Measurements from ENCODE around the gene ZBTB20. TPM values are rescaled to one million over a fixed set of nuclear protein-coding genes. Genes with fewer than 3 reads are reported as not detected.

Gene ZBTB20
- polyA plus RNA-seq, 1 donor from 2014 or later = 4.8 TPM

DNA sequence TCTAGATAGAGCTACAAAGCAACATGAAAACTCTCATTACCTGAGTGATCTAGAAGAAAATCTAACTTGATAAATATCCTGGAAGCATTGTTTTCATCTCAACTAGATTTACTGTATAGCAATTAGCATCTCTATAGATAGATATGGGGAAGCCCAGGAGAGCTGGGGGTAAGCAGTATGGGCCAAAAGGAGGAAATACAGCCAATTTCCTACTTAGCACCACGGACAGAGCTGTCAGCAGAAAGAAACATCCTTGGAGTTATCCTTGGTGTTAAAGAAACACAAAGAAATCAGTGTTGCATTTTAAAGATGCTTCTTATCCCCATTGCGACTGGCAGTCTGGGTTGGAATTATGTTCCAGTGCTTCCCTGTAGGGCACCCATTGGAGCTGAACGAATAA, 727.0 kb downstream of the ZBTB20 start:
- TF ChIP-seq MXI1 (conservative IDR thresholded peaks at IDR 0.05; ENCODE audit: poor library complexity, severe bottlenecking) (no peak), TAF1 (IDR thresholded peaks at IDR 0.05; ENCODE audit: low read depth) (no peak)
- TF ChIP-seq, protein P1, sequence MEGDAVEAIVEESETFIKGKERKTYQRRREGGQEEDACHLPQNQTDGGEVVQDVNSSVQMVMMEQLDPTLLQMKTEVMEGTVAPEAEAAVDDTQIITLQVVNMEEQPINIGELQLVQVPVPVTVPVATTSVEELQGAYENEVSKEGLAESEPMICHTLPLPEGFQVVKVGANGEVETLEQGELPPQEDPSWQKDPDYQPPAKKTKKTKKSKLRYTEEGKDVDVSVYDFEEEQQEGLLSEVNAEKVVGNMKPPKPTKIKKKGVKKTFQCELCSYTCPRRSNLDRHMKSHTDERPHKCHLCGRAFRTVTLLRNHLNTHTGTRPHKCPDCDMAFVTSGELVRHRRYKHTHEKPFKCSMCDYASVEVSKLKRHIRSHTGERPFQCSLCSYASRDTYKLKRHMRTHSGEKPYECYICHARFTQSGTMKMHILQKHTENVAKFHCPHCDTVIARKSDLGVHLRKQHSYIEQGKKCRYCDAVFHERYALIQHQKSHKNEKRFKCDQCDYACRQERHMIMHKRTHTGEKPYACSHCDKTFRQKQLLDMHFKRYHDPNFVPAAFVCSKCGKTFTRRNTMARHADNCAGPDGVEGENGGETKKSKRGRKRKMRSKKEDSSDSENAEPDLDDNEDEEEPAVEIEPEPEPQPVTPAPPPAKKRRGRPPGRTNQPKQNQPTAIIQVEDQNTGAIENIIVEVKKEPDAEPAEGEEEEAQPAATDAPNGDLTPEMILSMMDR (IDR thresholded peaks at IDR 0.05; ENCODE audit: poor library complexity, severe bottlenecking) = no peak
- Histone ChIP-seq H3K9me3 (ENCODE audit: low read length) (no peaks in the 10 kb centered on the region), H4K20me1 (ENCODE audit: insufficient read depth) (no peaks in the 10 kb centered on the region), H3K27ac (ENCODE audit: low read length) (no peak overlapping the region), H3K4me3 (ENCODE audit: low read length) (no peak overlapping the region), H3K27me3 (ENCODE audit: insufficient read depth, low read depth, low read length) (no peaks in the 10 kb centered on the region), H3K79me2 (replicated peaks; ENCODE audit: insufficient read depth, low read length) (peaks cover 19% of the 10 kb centered on the region), H3K9me2 (ENCODE audit: insufficient read depth, low read length) (no peaks in the 10 kb centered on the region), H3K9ac (ENCODE audit: low read length) (no peak overlapping the region), H3K36me3 (ENCODE audit: insufficient read depth, low read length) (no peaks in the 10 kb centered on the region), H3K4me2 (ENCODE audit: low read length) (no peak overlapping the region), H2AFZ (ENCODE audit: low read depth, low read length) (no peak overlapping the region), H3F3A (ENCODE audit: insufficient read depth, low read length, poor library complexity, severe bottlenecking) (no peaks in the 10 kb centered on the region)

DNA sequence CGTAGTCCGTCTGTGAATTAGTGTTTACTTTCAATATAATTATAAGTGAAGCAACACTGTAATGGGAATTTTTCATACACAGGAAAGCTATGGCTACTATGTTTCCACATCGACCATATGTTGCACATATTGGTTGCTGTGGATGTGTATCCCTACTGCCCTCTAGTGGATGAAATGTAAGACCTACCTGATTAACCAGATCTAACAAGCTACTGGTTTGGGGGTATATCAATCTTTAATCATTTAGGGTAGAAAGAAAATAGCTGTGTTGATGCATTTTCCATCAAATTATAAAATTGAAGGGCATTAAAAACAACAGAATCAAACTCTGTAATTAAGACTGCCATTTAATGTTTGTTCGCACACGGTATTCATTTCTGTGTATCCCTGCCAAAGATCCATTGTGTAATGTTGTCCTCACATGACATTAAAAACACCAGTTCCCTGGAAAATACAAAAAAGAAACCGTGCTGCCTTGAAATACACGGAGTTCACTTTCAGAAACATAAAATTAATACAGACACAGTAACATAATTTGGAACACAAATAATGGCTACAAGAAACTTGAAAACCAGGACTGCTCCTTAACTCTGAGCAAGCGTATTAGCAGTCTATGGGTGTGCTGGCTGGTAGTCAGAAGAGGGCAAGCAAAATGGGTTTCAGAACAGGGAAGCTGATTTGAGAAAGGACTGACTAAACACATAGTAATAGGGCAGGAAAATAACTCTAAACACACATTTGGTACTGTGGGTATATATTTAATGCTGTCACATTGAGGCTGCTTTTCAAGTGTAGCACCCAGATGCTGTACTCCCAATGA, 728.2 kb downstream of the ZBTB20 start:
- H3K36me3 ChIP-seq (ENCODE audit: insufficient read depth, low read length) = no peaks in the 10 kb centered on the region
- H4K20me1 ChIP-seq (ENCODE audit: insufficient read depth) = no peaks in the 10 kb centered on the region
- no peak overlapping the region for H3K9ac ChIP-seq (ENCODE audit: low read length)
- peaks cover 19% of the 10 kb centered on the region for H3K79me2 ChIP-seq (replicated peaks; ENCODE audit: insufficient read depth, low read length)
- H3K27me3 ChIP-seq (ENCODE audit: insufficient read depth, low read depth, low read length) = no peaks in the 10 kb centered on the region
- no peaks in the 10 kb centered on the region for H3F3A ChIP-seq (ENCODE audit: insufficient read depth, low read length, poor library complexity, severe bottlenecking)
- H3K27ac ChIP-seq (ENCODE audit: low read length) = no peak overlapping the region
- no peak overlapping the region for H3K4me2 ChIP-seq (ENCODE audit: low read length)
- H2AFZ ChIP-seq (ENCODE audit: low read depth, low read length) = no peak overlapping the region
- no peak overlapping the region for H3K4me3 ChIP-seq (ENCODE audit: low read length)
- H3K9me2 ChIP-seq (ENCODE audit: insufficient read depth, low read length) = no peaks in the 10 kb centered on the region
- peak; percentile 78 for TF ChIP-seq SMC3 (conservative IDR thresholded peaks at IDR 0.05; ENCODE audit: poor library complexity)
- no peak for TF ChIP-seq POLR2AphosphoS5 (IDR thresholded peaks at IDR 0.05)
- TF ChIP-seq MXI1 (conservative IDR thresholded peaks at IDR 0.05; ENCODE audit: poor library complexity, severe bottlenecking) = no peak
- TF ChIP-seq, protein P1 (IDR thresholded peaks at IDR 0.05; ENCODE audit: poor library complexity, severe bottlenecking) = peak; percentile 77
- TF ChIP-seq EP300 (conservative IDR thresholded peaks at IDR 0.05; ENCODE audit: poor library complexity, severe bottlenecking) = no peak
- peak; percentile 76 for TF ChIP-seq RAD21 (conservative IDR thresholded peaks at IDR 0.05)
- H3K9me3 ChIP-seq (ENCODE audit: low read length) = no peaks in the 10 kb centered on the region

DNA sequence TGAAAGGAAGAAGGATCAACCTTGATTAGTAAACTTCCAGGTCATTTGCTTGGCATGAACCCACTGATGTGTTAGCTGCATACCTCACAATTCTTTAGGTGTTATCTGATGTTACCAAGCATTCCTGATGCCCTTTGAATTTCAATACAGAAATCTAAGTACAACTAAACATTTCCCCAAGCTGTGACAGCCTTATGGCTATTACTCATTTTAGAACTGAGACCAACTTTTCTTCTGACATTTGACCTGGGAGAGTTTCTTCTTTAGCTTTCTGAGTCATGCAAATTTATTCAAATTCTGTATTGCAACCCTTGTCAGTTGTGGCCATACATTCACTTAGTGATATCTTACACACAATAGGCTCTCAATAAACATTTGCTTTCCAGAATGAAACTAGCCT, 729.0 kb downstream of the ZBTB20 start:
- Histone ChIP-seq H3K9ac (ENCODE audit: low read length) (no peak overlapping the region), H2AFZ (ENCODE audit: low read depth, low read length) (no peak overlapping the region), H3K36me3 (ENCODE audit: insufficient read depth, low read length) (no peaks in the 10 kb centered on the region), H3K9me3 (ENCODE audit: low read length) (no peaks in the 10 kb centered on the region), H3K4me2 (ENCODE audit: low read length) (no peak overlapping the region), H3F3A (ENCODE audit: insufficient read depth, low read length, poor library complexity, severe bottlenecking) (no peaks in the 10 kb centered on the region), H3K79me2 (replicated peaks; ENCODE audit: insufficient read depth, low read length) (peaks cover 19% of the 10 kb centered on the region), H3K27ac (ENCODE audit: low read length) (no peak overlapping the region), H4K20me1 (ENCODE audit: insufficient read depth) (no peaks in the 10 kb centered on the region), H3K9me2 (ENCODE audit: insufficient read depth, low read length) (no peaks in the 10 kb centered on the region), H3K27me3 (ENCODE audit: insufficient read depth, low read depth, low read length) (no peaks in the 10 kb centered on the region), H3K4me3 (ENCODE audit: low read length) (no peak overlapping the region)
- TF ChIP-seq SMC3 (conservative IDR thresholded peaks at IDR 0.05; ENCODE audit: poor library complexity) = no peak
- TF ChIP-seq MXI1 (conservative IDR thresholded peaks at IDR 0.05; ENCODE audit: poor library complexity, severe bottlenecking) = no peak
- TF ChIP-seq RAD21 (conservative IDR thresholded peaks at IDR 0.05) = no peak
- TF ChIP-seq, protein P2, sequence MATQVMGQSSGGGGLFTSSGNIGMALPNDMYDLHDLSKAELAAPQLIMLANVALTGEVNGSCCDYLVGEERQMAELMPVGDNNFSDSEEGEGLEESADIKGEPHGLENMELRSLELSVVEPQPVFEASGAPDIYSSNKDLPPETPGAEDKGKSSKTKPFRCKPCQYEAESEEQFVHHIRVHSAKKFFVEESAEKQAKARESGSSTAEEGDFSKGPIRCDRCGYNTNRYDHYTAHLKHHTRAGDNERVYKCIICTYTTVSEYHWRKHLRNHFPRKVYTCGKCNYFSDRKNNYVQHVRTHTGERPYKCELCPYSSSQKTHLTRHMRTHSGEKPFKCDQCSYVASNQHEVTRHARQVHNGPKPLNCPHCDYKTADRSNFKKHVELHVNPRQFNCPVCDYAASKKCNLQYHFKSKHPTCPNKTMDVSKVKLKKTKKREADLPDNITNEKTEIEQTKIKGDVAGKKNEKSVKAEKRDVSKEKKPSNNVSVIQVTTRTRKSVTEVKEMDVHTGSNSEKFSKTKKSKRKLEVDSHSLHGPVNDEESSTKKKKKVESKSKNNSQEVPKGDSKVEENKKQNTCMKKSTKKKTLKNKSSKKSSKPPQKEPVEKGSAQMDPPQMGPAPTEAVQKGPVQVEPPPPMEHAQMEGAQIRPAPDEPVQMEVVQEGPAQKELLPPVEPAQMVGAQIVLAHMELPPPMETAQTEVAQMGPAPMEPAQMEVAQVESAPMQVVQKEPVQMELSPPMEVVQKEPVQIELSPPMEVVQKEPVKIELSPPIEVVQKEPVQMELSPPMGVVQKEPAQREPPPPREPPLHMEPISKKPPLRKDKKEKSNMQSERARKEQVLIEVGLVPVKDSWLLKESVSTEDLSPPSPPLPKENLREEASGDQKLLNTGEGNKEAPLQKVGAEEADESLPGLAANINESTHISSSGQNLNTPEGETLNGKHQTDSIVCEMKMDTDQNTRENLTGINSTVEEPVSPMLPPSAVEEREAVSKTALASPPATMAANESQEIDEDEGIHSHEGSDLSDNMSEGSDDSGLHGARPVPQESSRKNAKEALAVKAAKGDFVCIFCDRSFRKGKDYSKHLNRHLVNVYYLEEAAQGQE (IDR thresholded peaks at IDR 0.05; ENCODE audit: borderline replicate concordance) = no peak
- no peak for TF ChIP-seq EZH2 (IDR thresholded peaks at IDR 0.05; ENCODE audit: borderline replicate concordance, insufficient read depth, low read length, poor library complexity, severe bottlenecking)
- TF ChIP-seq POLR2AphosphoS5 (IDR thresholded peaks at IDR 0.05) = no peak
- TF ChIP-seq TAF1 (IDR thresholded peaks at IDR 0.05; ENCODE audit: low read depth) = no peak
- no peak for TF ChIP-seq EP300 (conservative IDR thresholded peaks at IDR 0.05; ENCODE audit: poor library complexity, severe bottlenecking)

Measured in neural cell (in vitro differentiated cells).